ENCODE data around the gene PSME3. TPM values are rescaled to one million over a fixed set of nuclear protein-coding genes. Genes with fewer than 3 reads are reported as not detected.
"Not testable (repeated sequence)": the region's sequence is repeated elsewhere in the genome, so short reads cannot be mapped to it uniquely, and the experiment has no call there.

Gene PSME3
- polyA plus RNA-seq, 10 donors = 47.7 to 71.6 (median 55.8) TPM

- no peak for DNase-seq
Observed at GRCh38 chr17:42849031-42849430, 15.8 kb downstream of the PSME3 start.

- peak in 1 of 3 donors; percentile 31 for DNase-seq
Observed at GRCh38 chr17:42849451-42850181, 16.4 kb downstream of the PSME3 start.

- DNase-seq = peak in 1 of 3 donors; percentile 39
Observed at GRCh38 chr17:42850954-42851353, 17.8 kb downstream of the PSME3 start, which contains the start of gene AOC3. AOC3 (plus strand) TSS chr17:42851199; CDS start chr17:42851344, 145 bp downstream.

GRCh38 chr17:42851371-42852240 lies 18.4 kb downstream of the PSME3 start:
- not testable (repeated sequence) for DNase-seq

- no peak for DNase-seq
Observed at GRCh38 chr17:42852351-42852750, 19.2 kb downstream of the PSME3 start.

- no peak for DNase-seq
Observed at GRCh38 chr17:42853004-42853403, 19.8 kb downstream of the PSME3 start.

GRCh38 chr17:42853597-42853967 lies 20.4 kb downstream of the PSME3 start:
- no peak for DNase-seq

- DNase-seq = no peak
Observed at GRCh38 chr17:42853968-42854790, 21.0 kb downstream of the PSME3 start.

- DNase-seq = no peak
Observed at GRCh38 chr17:42855048-42855596, 21.9 kb downstream of the PSME3 start.

GRCh38 chr17:42856093-42856492 lies 22.9 kb downstream of the PSME3 start:
- not testable (repeated sequence) for DNase-seq

GRCh38 chr17:42856516-42856915 lies 23.3 kb downstream of the PSME3 start:
- DNase-seq = not testable (repeated sequence)

GRCh38 chr17:42857389-42857788 lies 24.2 kb downstream of the PSME3 start:
- DNase-seq = no peak

GRCh38 chr17:42865638-42866094 lies 32.5 kb downstream of the PSME3 start:
- DNase-seq = no peak

- no peak for DNase-seq
Observed at GRCh38 chr17:42866216-42866615, 33.0 kb downstream of the PSME3 start.

GRCh38 chr17:42866631-42867575 lies 33.7 kb downstream of the PSME3 start:
- no peak for DNase-seq

- not testable (repeated sequence) for DNase-seq
Observed at GRCh38 chr17:42867694-42868261, 34.6 kb downstream of the PSME3 start.

- DNase-seq = no peak
Observed at GRCh38 chr17:42868338-42868737, 35.1 kb downstream of the PSME3 start.

- no peak for DNase-seq
Observed at GRCh38 chr17:42871647-42872046, 38.5 kb downstream of the PSME3 start.

GRCh38 chr17:42872251-42872965 lies 39.2 kb downstream of the PSME3 start:
- no peak for DNase-seq
